ENCODE measurements around the gene DPT.

DNA sequence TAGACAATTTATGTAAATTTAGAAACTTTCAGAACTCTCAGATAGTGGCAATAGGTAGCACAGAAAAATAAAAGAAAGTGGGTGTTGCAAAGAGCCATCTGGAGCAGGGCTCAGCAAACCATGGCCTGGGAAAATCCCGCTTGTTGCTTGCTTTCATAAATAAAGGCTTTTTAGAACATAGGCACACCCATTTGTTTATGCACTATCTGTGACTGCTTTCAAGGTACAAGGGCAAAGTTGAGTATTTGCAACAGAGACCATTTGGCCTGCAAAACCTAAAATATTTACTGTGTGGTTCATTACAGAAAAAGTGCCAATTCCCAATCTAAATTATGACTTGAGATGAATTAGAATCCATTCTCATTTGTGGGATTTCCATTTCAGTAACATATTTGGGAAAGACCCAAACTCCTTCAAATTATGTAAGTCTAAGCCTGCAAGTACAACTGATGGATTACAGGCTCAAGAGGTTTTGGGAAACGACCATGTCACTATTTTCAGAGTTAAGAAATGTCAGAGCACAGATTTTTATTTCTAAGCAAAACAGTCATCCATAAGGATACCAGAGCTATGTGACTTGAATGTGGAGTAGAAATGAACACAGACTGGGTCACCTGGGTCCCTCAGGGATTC lies 43.5 kb upstream of the DPT start:
- TF ChIP-seq, protein P1, sequence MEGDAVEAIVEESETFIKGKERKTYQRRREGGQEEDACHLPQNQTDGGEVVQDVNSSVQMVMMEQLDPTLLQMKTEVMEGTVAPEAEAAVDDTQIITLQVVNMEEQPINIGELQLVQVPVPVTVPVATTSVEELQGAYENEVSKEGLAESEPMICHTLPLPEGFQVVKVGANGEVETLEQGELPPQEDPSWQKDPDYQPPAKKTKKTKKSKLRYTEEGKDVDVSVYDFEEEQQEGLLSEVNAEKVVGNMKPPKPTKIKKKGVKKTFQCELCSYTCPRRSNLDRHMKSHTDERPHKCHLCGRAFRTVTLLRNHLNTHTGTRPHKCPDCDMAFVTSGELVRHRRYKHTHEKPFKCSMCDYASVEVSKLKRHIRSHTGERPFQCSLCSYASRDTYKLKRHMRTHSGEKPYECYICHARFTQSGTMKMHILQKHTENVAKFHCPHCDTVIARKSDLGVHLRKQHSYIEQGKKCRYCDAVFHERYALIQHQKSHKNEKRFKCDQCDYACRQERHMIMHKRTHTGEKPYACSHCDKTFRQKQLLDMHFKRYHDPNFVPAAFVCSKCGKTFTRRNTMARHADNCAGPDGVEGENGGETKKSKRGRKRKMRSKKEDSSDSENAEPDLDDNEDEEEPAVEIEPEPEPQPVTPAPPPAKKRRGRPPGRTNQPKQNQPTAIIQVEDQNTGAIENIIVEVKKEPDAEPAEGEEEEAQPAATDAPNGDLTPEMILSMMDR (optimal IDR thresholded peaks at IDR 0.05 in 1 of 3, IDR thresholded peaks at IDR 0.05 in 1 of 3, conservative IDR thresholded peaks at IDR 0.05 in 1 of 3; ENCODE audit: extremely low read depth in 1 of 3, insufficient read depth in 2 of 3, low read length in 3 of 3): no peak
- no peak for TF ChIP-seq EZH2 (IDR thresholded peaks at IDR 0.05; ENCODE audit: low read length)

Data from keratinocyte (primary cell).